NOMO-1 (cell line): ENCODE measurements around the gene DNM3.

Experiments
- DNase-seq, 2 experiments: peaks; one replicate each; lab custom pipeline; 2025; ENCODE audit not compliant: unreplicated experiment in 2 of 2; lab: John Stamatoyannopoulos, UW

DNM3 gene

DNA sequence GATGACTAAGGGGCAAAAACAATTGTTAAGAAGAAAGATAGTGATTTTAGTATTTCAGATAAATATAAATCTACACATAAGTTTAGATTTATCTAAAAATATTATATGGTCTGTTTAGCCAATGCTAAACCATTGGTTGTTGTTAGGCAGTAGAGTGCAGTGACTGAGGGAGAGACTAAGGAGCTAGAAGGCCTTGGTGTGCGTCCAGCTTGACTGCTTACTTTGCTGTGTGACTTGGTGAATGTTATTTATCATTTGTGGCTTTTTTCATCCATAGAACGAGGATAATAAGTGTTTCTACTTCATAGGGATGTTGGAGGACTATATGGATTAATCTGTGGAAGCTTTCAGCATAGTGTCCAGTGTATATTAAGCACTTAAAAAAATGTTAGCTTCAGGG lies 314.5 kb downstream of the DNM3 start:
- no peak for DNase-seq

DNA sequence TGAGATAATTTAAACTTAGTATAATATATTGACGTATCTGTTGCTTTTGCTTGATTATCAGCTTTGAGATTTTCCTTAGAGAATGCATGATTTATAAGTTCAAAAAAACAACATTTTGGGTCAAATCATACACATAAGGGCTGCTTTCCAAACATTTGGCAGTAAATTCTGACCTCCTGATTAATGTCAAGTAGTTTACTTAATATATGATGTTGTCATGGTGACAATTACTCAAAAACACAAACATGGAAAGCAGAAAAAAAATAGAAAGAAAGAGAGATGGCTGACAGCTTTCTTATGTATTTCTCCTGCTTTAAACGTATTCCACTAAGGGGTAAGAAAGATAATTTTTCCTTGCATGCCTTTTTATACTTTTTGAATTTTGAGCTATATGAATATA lies 320.9 kb downstream of the DNM3 start:
- no peak for DNase-seq

DNA sequence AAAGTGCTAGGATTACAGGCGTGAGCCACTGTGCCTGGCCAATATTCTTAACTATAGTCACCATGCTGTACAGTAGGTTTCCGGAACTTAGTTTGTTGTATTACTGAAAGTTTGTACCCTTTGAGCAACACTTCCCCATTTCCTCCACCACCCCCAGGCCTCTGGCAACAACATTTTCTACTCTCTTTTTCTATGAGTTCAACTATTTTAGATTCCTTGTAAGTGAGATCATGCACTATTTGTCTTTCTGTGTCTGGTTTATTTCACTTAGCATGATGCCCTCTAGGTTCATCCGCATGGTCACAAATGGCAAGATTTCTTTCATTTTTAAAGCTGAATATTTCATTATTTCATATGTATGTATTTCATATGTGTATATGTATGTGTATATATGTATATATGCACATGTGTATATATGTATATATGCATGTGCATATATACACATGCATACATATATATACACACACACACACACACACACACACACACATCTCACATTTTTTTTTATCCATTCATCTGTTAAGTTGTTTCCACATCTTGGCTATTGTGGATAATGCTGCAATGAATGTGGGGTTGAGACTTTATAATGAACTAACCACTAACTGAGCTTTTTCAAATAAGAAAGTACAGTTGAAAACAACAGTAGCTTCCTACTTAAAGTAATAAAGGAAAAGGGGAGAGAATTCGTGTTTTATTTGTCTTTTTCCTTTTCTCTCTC lies 322.4 kb downstream of the DNM3 start:
- DNase-seq: no peak

DNA sequence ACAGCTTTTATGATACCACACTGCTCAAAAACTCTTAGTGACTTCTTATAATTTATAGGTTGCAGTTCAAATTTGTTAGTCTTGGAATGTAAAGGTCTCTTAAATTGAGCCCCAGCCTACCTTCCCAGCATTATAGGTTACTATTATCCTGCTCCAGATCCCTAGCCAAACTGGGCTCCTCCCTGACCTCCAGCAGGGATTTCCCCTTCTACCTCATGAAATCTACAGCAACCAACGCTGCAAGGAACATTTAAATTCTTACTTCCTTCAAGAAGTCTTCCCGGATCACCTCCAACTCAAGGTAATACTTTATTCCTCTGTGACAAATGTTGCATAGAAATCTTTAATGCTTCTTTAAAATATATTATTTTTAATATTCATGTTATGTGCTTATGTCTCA lies 324.1 kb downstream of the DNM3 start:
- DNase-seq: no peak

DNA sequence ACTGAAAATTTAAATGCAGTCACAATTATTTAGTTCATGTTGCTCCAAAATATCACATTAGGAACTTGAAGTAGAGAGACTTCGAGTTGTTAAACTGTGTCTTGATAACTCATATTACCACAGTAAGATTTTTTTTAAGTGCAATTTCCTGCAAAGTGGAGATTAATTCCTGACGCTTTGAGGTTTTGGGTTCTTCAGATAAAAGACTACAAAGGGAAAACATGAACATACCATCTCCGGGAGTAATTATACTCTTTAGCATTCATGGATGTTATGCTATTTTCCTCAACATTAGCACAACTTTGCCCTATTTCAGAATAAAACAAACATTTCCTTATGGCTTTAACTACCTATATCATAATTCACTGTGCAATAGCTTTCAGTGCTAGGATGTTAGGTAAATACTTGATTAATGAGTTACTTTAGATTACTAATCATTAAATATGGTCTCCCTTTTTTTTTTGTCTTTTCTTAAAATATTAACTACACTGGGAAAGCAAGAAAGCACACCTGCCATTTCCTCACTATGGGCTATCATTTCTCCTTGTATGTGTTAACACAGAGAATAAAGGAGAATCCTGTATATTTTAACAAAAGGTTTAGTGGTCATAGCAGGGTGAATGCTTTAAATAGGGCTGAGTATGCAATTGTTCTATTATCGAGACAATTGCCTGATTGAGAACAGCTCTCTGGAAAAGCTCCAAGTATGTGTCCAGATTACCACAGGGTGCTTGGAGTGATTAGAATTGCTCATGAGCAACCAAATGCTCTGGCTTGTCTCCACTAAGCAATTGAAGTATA lies 326.7 kb downstream of the DNM3 start:
- DNase-seq: no peak

DNA sequence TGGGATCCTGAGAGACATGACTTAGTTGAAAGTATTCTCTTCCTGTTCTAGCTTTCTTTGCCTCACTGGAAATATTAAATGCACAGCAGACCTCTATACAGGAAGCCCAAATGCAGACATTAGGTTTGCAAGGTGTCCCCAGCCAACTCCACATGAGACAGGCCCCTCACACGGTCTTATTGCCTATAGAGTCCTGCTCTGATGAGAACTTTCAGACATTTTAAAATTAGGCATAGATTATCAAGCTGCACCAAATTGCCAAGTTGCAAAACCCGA lies 327.2 kb downstream of the DNM3 start:
- no peak for DNase-seq

DNA sequence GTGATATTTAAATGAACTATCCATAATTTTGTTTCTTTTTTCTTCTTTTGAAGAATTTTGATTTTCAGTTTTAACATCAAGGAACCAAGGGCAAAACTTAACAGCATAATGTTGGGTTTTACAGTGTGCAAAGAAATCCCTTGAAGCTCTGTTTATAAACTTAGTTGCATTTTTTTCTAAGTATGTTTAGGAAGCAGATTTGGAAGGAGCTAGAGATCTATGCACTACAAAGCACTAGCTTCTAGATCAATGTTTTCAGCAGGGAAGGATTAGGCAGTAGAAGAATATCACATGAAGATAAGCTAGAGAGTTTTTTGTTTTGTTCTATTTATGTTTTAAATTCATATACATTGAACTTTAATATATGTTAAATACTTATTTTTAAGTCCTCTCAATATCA lies 328.5 kb downstream of the DNM3 start:
- no peak for DNase-seq

DNA sequence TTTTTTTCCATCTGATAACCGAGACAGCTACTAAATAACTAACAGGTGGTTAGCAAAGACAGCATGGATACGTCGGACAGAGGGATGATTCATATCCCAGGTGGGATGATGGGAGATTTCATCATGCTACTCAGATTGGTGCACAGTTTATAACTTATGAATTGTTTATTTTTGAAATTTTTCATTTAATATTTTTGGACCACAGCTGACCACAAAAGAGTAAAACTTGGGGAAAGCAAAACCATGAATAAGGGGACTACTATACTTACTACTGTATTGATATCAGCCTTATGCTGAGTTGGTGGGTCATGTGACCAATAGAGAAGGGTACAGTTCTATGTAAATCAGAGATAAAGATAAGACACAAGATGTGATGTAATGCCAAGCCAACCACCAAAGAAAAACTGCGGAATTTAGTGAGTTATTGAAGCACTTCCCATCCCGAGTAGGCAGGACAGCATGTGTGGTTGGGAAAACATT lies 331.1 kb downstream of the DNM3 start:
- no peak for DNase-seq

DNA sequence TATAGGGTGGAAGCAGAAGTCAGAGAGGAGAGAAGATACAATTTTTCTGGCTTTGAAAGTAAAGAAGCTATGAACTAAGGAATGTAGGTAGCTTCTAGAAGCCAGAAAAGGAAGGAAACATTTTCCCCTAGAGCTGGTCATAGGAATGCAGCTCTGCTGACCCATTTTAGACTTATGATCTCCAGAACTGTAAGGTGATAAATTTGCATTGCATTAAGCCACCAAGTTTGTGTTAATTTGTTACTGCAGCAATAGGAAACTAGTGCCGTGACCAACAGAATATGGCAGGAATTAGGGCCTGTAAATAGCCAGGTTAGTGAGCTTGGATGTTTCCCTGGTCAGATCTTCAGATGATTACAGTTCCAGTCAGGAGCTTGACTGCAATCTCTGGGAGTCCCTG lies 334.9 kb downstream of the DNM3 start:
- DNase-seq: no peak

DNA sequence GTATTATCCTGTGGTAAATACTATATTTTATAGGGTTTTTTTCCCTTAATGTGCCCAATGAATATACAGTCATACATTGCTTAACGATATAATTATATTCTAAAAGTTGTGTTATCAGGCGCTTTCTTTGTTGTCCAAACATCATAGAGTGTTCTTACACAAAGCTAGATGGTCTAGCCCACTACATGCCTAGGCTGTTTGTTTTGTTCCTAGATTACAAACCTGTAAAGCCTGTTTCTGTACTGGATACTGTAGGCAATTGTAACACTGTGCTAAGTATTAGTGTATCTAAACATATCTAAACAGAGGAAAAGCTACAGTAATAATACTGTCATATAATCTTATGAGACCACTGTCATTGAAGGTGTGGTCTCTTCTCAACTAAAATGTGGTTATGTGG lies 336.6 kb downstream of the DNM3 start:
- DNase-seq: no peak

DNA sequence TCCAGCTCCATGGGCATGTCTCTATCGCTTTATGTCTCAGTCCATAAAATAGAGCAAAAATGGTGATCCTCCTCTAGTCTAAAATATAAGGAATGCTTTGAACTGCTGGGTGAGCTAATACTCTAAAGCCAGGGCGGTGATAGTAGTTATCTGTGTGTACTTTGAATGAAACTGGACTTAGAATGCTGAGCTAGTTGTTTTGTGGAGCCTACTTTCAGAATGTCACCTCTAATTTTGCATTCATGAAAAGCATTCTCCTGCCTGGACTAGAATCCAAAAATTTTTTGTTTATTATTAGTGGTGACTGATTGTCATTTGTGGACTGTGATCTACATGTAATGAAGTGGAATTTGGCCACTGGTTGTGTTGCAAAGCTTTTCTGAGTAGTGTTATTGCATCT lies 337.6 kb downstream of the DNM3 start:
- DNase-seq: no peak

DNA sequence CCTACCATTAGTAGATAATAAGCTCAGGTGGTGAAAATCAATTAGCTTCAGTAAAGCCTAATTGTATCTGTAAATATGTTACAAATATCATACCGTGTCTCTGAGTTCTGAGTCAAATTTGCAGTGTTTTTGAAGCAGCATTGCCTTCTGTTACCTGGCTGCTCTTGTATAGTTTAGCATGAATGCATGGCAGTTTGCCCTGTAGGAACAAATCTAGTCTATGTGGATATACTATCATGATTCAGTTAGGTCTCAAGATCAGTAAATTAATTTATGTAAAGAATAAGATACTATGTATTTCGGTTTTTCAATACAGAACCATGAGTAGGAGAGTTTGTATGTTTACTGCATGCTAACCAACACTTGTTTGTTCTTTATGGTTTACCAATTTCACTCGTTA lies 338.6 kb downstream of the DNM3 start:
- DNase-seq: no peak

DNA sequence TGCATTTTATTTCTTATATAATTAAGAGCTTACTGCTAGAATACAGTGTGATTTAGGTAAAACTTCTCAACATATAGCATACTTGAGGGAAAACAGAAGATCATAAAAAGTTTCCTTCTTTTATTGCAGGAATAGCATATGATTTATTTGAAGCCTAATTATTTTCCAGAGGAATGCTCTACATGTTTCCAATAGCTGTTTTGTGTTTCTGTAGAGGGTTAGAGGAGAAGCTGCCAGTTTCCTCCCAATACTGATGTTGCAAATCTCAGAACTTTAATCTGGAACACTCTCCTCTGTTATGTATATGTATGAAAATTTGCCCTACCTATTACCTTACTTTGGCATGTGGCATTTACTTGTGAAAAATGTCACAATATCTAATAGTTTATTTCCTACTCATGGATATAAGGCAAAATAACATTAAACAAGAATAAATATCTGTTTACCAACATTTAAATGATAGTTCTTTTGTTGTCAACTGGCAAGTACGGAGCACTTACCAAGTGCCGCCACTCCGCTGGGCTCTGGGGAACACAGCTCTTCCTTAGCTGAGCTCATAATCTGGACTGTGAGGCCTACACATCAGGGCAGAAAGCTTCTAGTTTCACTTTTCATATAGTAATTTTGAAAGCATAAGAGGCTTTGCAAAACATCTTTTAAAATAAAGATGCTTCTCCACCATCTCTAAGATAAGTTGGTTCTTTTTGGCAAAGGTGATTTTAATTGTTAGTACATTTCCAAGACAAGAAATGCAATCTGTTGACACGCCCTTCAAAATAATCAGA lies 339.4 kb downstream of the DNM3 start:
- DNase-seq: no peak

DNA sequence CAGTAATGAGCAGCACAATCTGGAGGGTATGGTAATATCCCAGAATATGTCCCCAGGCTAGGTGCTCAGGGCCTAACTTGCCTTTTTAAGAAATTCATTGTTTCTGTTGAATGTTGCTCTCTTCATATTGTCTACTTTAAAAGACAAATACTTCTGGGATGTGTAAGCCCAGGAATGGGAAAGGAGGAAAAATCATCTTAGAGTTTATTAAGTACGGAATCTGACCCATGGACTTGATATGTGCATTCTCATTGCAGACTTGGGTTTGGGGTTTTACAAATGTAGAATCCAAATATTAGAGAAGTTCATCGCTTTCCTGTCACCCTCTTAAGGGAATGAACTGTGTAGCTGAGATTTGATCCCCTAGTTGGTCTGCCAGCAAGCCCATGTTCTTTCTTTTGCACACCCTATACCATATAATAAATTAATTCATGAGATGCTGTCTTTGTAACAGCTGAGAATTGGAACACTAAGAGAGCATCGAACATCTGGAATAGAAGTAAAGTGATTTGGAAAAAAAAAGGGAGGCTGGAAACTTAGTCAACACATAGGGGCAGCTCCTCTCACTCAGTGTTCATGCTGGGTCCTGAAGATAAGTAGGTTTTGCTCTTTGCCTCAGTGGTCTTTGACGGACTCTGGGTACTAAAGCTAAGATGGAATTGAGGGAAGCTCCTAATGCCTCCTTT lies 343.4 kb downstream of the DNM3 start:
- DNase-seq: no peak

DNA sequence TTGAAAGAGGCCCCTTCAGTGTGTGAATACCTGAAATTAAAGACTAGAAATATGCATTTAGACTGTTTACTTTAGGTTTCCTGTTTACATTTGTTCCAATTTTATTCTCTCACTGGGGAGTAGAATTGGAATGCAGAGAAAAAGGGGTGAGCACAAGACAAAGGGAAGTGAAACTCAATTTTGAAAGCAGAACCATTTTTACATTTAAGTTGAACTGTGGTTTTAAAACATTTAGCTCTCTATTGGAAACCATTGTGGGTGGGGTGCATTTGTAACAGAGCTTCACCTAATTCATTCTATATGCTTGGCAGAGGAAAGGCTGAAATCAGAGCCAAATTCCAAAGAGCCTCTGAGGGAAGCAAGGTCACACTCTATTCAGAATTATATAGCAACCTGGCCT lies 343.9 kb downstream of the DNM3 start:
- peak; percentile 78 to 89 for DNase-seq

DNA sequence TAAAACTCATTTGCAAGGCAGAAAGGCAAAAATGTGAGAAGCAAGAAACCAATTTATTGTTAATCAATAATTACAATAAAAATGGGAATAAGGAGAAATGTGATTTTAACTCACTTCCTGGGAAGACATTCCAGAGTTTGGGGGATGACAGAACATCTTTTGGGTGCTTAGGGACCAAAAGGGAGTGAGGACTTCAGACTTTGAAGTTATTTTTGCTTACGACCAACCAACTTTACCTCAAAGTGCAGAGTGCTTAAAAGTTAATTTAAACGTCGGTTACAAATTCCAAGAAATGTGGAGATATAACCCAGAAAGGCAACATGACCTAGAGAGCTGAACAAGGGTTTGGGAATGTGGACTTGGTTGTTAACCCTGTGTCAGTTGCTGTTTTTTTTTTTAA lies 344.7 kb downstream of the DNM3 start:
- DNase-seq: no peak

DNA sequence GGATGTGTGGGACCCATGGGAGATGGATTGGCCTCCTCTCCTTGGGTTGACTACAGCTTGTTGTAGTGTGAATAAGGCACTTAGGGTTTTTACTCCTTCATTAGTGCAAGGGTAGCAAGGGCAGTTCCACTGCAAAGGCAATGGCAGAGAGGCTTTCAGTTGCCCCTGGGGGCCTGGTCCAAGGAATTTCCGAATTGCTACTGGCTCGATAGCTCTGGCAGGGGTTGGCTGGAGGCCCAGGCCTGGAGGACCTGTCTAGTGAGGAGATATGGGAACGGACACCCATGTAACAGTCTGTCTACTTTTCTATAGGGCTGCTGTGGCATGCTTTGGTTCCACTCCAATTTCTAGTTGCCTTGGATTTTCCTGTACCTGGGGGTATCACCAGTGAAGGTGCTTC lies 360.3 kb downstream of the DNM3 start:
- DNase-seq: no peak

DNA sequence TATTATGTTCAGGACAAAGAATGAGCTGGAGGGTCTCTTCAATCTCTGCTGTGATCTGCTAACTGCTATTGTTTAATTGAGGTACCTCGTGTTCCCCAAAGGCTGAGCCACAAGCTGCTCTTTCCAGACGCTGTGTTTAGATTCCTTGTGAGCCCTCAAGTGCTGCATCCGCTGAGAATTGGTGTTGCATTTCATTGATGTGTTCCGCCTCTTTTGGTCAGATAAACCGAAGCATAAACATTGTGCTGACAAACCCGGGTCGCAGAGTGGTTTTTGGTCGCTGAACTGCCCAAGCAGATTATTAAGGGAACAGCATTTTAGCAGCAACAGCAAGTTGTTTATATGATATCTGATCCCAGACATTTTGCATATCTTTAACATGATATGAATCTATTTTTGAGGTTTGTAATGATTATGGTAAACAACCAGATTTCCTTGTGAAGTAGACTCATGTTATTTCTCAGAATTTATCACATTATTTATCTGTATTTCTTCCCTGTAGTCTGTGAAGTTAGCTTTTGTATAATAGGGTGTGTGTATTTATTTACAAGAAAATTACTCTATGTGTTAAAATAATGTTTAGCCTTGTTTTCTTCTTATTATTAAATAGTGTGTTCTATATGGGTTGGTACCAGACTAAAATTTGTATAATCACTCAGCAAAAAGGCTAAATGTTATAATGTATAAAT lies 362.0 kb downstream of the DNM3 start:
- DNase-seq: no peak

DNA sequence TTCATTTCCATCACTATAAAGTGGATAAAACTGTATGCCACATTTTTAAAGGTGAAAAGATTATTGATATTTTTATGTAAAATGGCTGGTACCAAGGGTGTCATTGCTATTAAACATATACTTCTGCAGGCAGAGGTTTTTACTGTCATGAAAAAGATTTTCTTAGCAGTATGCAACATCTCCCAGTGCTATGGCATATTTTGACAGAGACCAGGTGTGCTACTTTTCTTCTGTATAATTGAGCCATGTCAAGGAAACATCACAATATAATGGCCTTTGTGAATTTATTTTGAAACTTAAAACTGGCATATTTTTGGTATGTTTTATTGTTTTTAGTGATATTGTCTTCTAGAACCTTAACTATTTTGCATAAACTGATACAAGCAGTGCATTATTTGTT lies 362.6 kb downstream of the DNM3 start:
- DNase-seq: no peak

DNA sequence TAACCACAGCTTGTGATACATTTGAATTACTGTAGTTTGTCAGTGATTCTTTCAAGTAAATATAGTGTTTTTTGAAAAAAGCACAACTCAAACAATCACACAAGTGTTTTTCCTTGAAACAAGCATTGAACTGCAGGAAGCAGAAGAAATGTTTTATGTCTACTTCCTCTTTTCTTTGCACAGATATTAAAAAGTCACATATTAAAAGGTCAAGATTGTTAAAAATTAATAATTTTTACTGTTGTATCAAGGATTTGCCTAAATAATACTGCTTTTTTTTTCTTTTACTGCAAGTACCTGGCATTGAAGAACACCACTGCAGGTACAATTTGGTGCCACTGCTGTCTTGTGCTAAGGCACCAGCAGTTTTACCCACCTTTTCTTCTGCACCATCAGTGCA lies 365.0 kb downstream of the DNM3 start:
- no peak for DNase-seq

DNA sequence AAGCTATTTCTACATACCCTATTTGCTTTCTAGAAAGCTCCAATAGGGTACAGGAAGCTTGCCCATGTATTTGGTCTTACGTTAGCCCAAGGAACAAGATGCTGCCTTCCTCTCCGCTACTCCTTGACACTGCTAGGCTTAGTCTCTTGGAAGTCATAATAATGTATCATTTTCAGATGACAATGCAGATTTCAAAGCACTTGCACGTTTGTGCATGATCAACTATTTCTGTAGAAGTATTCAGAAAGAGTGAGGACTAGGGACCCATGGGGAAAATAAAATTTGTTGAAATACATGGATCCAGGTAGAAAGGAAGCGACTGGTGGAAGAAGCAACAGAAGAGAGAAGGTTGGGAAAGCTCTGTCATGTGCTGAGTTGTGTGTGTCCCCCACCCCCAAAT lies 367.3 kb downstream of the DNM3 start:
- DNase-seq: no peak
